AG09309 (cell line): ENCODE results near the gene PCDH9.

Source experiments
- DNase-seq: peaks from one replicate; pipeline ENCODE4 v3.0.0-alpha.2; 2010; ENCODE audit warnings: low read depth
- H3K4me3 ChIP-seq: 2 replicates; pipeline ENCODE4 v1.5.1; 2011; ENCODE audit warnings: mild to moderate bottlenecking, low read depth, low read length, moderate library complexity; ENCODE audit not compliant: control insufficient read depth
- CTCF ChIP-seq: IDR thresholded peaks from 2 replicates; pipeline ENCODE4 v1.5.1; 2011; ENCODE audit warnings: mild to moderate bottlenecking, low read depth, low read length, inconsistent platforms; ENCODE audit not compliant: insufficient read depth, control insufficient read depth; ENCODE audit errors: missing control alignments

The PCDH9 gene

GRCh38 chr13:66751691-66752090 lies 478.4 kb downstream of the PCDH9 start:
- no peak for DNase-seq
- no peak for TF ChIP-seq CTCF
- H3K4me3 ChIP-seq: no peak overlapping the region

DNA sequence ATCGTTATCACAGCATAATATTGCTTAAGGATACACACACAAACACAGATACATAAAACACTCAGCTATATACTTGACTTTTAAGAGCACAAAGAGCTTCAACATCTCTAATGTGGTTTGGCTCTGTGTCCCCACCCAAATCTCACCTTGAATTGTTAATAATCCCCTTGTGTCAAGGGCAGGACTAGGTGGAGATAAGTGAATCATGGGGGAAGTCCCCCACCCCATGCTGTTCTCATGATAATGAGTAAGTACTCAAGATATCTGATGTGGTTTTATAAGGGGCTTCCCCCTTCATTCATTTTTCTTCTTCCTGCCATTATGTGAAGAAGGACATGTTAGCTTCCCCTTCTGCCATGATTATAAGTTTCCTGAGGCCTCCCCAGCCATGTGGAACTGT lies 481.4 kb downstream of the PCDH9 start:
- TF ChIP-seq CTCF: no peak
- H3K4me3 ChIP-seq: no peak overlapping the region
- DNase-seq: no peak

GRCh38 chr13:66745307-66745706 lies 484.8 kb downstream of the PCDH9 start:
- H3K4me3 ChIP-seq: no peak overlapping the region
- no peak for DNase-seq
- TF ChIP-seq CTCF: no peak

DNA sequence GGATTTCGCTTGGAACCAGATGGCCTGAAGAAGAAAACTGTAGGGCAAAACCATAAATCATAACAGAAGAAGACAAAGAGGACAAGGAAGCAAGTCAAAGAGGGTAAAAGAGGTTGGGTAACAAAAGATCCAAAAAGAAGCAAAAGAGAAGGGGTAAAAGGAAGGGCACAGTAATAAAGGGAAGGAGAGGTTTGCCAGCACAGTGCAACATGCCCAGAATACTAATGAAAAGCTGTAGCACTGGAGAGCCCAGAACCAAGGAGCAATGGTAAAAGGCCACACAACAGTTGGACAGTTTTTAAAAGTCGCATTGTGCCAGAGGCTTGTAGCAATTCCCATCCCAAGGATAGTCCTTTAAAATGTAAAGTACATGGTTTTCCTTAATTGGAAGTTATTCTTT lies 506.6 kb downstream of the PCDH9 start:
- H3K4me3 ChIP-seq: no peak overlapping the region
- no peak for TF ChIP-seq CTCF
- no peak for DNase-seq

- DNase-seq: no peak
- TF ChIP-seq CTCF: no peak
- H3K4me3 ChIP-seq: no peak overlapping the region
Measured at GRCh38 chr13:66716538-66716937, 513.6 kb downstream of the PCDH9 start.

- DNase-seq: no peak
- H3K4me3 ChIP-seq: no peak overlapping the region
- peak; percentile 9 for TF ChIP-seq CTCF
Measured at GRCh38 chr13:66714795-66715194, 515.3 kb downstream of the PCDH9 start.

GRCh38 chr13:66704110-66704509 lies 526.0 kb downstream of the PCDH9 start:
- no peak overlapping the region for H3K4me3 ChIP-seq
- no peak for DNase-seq
- no peak for TF ChIP-seq CTCF
